Stomach (tissue), 8 donors: ENCODE data around the gene ZNF594. TPM values are rescaled to one million over a fixed set of nuclear protein-coding genes. Genes with fewer than 3 reads are reported as not detected.

Experiments used
- polyA plus RNA-seq, 3 donors: library from polyadenylated mRNA; stranded (reverse); fragments of 200-250 nt; gene quantifications; one replicate each; pipeline ENCODE4 v1.2.3, GENCODE V29; 2013
- total RNA-seq, 5 donors: library from RNA; depleted of rRNA; stranded (reverse); fragments of >200 nt; gene quantifications; one replicate each; pipeline versions ENCODE4 v1.1.0 to v1.2.3, GENCODE V29; 2014 to 2016
- donor health status: healthy with polysubstance abuse.
- donor health status: Bipolar disorder and iron deficiency.
- donor health status: healthy.

ZNF594 gene
- total and polyA plus RNA-seq, 8 donors, result 0.56 to 73.5 (median 7.0) TPM; not detected in 1

Other genes starting within 250 kb of the ZNF594 start
- 100 to 1,000 TPM; 218 to 690 (median 514) TPM for gene PFN1, start 243.3 kb downstream of the ZNF594 start, total RNA-seq
- 100 to 1,000 TPM; 587 to 789 (median 610) TPM for gene PFN1, start 243.3 kb downstream of the ZNF594 start, polyA plus RNA-seq
- 10 to 100 TPM in 1 of 5 donors, 1 to 10 TPM in 3, not detected in 1; 1.8 to 12.1 (median 5.8) TPM for gene ENO3, start 240.7 kb downstream of the ZNF594 start, total RNA-seq
- gene ENO3, start 240.7 kb downstream of the ZNF594 start, polyA plus RNA-seq, result 10 to 100 TPM in 1 of 3 donors, 1 to 10 TPM in 2; 6.6 to 11.3 (median 10.0) TPM
- 100 to 1,000 TPM in 1 of 5 donors, 10 to 100 TPM in 4; 17.5 to 133 (median 51.8) TPM for gene SPAG7, start 224.1 kb downstream of the ZNF594 start, total RNA-seq
- gene SPAG7, start 224.1 kb downstream of the ZNF594 start, polyA plus RNA-seq, result 10 to 100 TPM; 76.4 to 85.8 (median 78.5) TPM
- 100 to 1,000 TPM in 2 of 5 donors, 10 to 100 TPM in 2, 1 to 10 TPM in 1; 8.1 to 202 (median 82.1) TPM for gene CAMTA2, start 204.2 kb downstream of the ZNF594 start, total RNA-seq
- 10 to 100 TPM; 28.0 to 52.7 (median 41.4) TPM for gene CAMTA2, start 204.2 kb downstream of the ZNF594 start, polyA plus RNA-seq
- gene INCA1, start 194.3 kb downstream of the ZNF594 start, total RNA-seq, result 1 to 10 TPM in 2 of 5 donors, not detected in 3; 1.3 to 6.1 TPM
- gene INCA1, start 194.3 kb downstream of the ZNF594 start, polyA plus RNA-seq, result 1 to 10 TPM; 1.4 to 2.7 (median 1.6) TPM
- 100 to 1,000 TPM in 2 of 5 donors, 10 to 100 TPM in 3; 47.5 to 334 (median 94.8) TPM for gene KIF1C, start 193.9 kb downstream of the ZNF594 start, total RNA-seq
- 100 to 1,000 TPM in 1 of 3 donors, 10 to 100 TPM in 2; 33.4 to 130 (median 70.3) TPM for gene KIF1C, start 193.9 kb downstream of the ZNF594 start, polyA plus RNA-seq
- gene SLC52A1, start 156.4 kb downstream of the ZNF594 start, total RNA-seq, result not detected
- 1 to 10 TPM in 1 of 3 donors, not detected in 2; 1.0 TPM for gene SLC52A1, start 156.4 kb downstream of the ZNF594 start, polyA plus RNA-seq
- gene ZFP3, start 113.4 kb downstream of the ZNF594 start, total RNA-seq, result 10 to 100 TPM in 1 of 5 donors, 1 to 10 TPM in 4; 2.9 to 15.2 (median 6.6) TPM
- 1 to 10 TPM; 1.7 to 2.6 (median 1.7) TPM for gene ZFP3, start 113.4 kb downstream of the ZNF594 start, polyA plus RNA-seq
- 1 to 10 TPM in 4 of 5 donors, under 1 TPM in 1; 0.58 to 8.0 (median 7.5) TPM for gene ZNF232, start 80.0 kb downstream of the ZNF594 start, total RNA-seq
- gene ZNF232, start 80.0 kb downstream of the ZNF594 start, polyA plus RNA-seq, result 10 to 100 TPM in 1 of 3 donors, 1 to 10 TPM in 2; 6.9 to 11.8 (median 7.0) TPM
- gene USP6, start 75.8 kb downstream of the ZNF594 start, total RNA-seq, result under 1 TPM in 2 of 5 donors, not detected in 3; 0.18 to 0.45 TPM
- gene USP6, start 75.8 kb downstream of the ZNF594 start, polyA plus RNA-seq, result under 1 TPM in 1 of 3 donors, not detected in 2; 0.05 TPM
- 1 to 10 TPM in 1 of 5 donors, under 1 TPM in 1, not detected in 3; 0.72 to 1.1 TPM for gene SCIMP, start 43.0 kb upstream of the ZNF594 start, total RNA-seq
- gene SCIMP, start 43.0 kb upstream of the ZNF594 start, polyA plus RNA-seq, result 1 to 10 TPM in 1 of 3 donors, under 1 TPM in 1, not detected in 1; 0.62 to 2.1 TPM
- 10 to 100 TPM; 14.0 to 89.7 (median 44.9) TPM for gene RABEP1, start 90.4 kb upstream of the ZNF594 start, total RNA-seq
- gene RABEP1, start 90.4 kb upstream of the ZNF594 start, polyA plus RNA-seq, result 10 to 100 TPM; 12.1 to 15.5 (median 15.3) TPM
- gene NUP88, start 227.8 kb upstream of the ZNF594 start, total RNA-seq, result 100 to 1,000 TPM in 2 of 5 donors, 10 to 100 TPM in 3; 29.8 to 185 (median 98.8) TPM
- 10 to 100 TPM; 58.2 to 92.9 (median 60.3) TPM for gene NUP88, start 227.8 kb upstream of the ZNF594 start, polyA plus RNA-seq
- gene RPAIN, start 228.3 kb upstream of the ZNF594 start, total RNA-seq, result 10 to 100 TPM in 4 of 5 donors, 1 to 10 TPM in 1; 8.1 to 81.1 (median 61.2) TPM
- 10 to 100 TPM; 32.2 to 35.1 (median 34.7) TPM for gene RPAIN, start 228.3 kb upstream of the ZNF594 start, polyA plus RNA-seq
- gene C1QBP, start 247.3 kb upstream of the ZNF594 start, total RNA-seq, result 100 to 1,000 TPM in 2 of 5 donors, 10 to 100 TPM in 3; 26.8 to 320 (median 73.3) TPM
- gene C1QBP, start 247.3 kb upstream of the ZNF594 start, polyA plus RNA-seq, result 100 to 1,000 TPM in 2 of 3 donors, 10 to 100 TPM in 1; 79.6 to 120 (median 111) TPM